Hematopoietic multipotent progenitor cell treated with erythropoietin and hydrocortisone succinate and interleukin-3 and kit ligand, for 15 days (in vitro differentiated cells): ENCODE measurements around the gene SLX9.

Source experiments
- DNase-seq: peaks from one replicate; pipeline ENCODE4 v3.0.0-alpha.2; 2015; ENCODE audit warnings: low spot score

SLX9 gene

GRCh38 chr21:44977616-44978340, 37.9 kb downstream of the SLX9 start:
- DNase-seq, result no peak

DNA sequence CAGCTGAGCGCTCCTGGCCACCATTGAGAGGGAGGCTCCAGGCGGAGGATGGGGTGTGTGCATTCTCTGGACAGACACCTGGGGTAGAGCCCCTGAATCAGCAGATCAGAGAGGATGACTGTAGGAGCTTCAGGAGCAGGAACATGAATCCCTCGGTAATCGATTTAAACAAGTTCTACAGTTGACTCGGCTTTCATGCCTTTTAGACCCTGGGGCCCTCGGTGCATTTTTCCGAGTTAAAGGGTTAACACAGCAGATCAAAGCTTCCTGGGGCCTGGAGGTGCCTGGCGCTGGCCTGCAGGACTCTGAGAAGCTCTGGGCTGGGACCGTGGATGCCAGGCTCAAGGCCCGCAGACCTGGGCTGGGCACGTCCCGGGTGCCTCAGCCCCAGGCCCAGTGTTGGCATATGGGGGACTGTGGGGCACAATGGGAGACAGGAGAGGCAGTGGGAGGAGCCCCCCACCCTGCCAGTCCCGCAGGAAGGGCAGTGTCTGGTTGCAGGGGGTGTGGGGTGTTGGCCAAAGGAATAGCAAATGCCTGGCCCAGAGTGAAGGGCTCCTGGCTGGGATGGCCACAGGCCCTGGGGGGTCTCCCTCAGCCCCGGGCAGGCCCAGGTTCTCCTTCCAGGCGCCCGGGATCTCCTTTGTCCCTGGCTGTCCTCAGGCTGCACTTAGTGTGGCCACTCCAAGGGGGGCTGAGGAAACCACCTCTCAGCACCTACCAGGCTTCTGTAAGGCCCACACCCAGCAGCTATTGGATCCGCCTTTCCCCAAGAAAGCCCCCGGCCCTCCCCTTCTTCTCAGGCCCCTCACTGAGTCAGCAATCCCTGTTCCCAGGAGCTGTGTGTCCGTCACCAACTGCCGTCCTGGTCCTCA, 40.1 kb downstream of the SLX9 start:
- no peak for DNase-seq

DNA sequence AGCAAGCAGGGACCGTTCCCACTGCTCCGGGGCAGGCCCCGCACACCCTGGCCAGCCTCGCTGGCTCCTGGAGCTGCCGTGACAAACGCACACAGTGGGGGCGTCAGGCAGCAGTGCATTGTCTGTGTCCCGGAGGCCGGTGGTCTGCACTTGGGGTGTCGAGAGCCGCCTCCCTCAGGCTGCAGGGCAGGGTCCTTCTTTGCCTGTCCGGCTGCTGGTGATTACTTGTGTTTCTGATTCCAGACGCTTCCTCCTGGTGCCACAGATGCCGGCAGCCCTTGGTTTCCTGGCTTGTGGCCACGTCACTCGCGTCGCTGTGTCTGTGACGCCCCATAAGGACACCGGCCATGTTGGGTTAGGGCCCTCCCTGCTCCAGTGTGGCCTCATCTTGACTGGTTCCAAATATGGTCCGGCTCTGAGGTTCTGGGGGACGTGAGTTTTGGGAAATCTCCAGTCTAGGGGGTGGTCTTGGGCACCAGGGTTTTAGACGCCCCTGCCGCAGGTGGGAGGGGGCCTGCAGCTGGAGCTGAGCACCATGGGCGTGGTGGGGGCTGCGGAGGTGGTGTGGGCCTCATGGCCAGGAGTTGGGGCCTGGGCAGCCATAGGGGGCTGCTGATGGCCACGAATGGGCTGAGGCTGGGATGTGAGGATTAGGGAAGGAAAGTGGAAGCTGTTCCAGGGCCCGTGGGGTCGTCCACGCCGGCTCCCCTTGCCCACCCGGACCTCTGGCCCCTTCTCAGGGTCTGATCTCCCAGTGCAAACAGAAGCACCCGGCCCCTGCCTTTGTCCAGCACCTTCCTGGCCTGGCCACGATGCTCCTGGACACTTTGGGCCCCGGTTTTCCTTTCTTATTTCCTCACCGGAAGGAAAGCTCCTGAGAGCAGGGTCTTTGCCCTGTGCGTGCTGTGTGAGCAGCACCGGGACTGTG, 41.0 kb downstream of the SLX9 start:
- DNase-seq, result no peak

GRCh38 chr21:44982558-44983250, 42.9 kb downstream of the SLX9 start:
- DNase-seq, result no peak

DNA sequence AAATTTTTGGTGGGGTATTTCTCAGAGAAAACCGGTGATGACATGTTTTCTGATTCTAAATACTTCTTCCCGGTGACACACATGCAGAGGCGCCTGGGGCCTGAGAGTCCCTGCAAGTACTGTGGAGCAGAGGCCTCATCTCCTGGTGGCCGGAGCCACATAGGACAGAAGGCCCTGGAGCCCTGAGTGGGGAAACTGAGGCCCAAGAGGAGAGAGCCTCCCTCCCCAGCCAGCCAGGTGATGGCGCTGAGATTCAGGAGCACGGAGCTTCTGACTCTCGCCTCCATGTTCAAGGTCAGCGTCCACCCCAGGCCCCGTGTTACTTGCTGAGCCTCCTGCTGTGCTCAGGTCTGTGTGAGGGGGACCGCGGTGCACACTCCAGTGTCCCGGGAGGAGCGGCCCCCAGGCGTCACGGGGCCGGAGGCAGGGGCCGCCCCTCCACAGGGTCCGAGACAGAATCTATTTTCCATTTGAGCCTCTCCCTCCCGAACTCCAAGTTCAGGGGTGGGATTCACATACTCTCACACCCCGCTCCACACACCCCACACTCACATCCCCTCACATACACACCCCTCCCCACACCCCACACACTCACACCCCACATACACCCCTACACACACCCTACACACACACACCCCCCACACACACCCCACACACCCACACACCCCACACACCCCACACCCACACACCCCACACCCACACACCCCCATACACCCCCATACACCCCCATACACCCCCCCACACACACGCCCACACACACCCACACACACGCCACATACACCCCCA, 43.8 kb downstream of the SLX9 start:
- DNase-seq, result no peak

GRCh38 chr21:44984428-44984791, 44.6 kb downstream of the SLX9 start:
- no peak for DNase-seq

DNA sequence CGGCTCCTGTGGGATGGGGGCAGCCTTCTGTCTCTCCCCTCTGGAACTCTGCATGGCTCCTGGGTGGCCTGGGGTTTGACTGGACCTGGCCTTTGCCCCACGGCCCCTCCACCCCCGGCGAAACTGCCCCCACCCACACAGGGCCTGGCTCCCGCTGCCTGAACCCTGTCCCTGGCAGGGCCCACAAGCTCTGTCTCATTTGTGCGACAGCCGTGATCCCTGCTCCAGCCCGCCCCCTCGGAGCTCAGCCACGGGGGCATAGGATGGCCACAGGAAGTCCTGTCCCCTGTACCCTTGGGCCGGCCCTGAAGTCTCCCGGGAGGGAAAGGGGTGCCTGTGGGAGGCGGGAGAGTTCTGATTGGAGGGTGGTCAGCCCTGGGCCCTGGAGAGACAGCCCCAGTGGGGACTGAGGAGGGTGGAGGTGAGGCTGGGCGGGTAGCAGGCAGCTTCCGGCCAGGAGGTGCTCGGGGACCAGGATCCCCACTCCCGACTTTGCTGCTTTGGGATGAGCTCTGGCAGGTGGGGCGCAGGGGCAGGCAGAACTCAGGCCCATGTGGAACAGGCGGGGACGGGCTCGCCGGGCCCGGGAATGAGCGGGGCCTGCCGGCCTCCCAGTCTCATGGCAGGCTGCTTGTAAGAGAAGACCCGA, 45.1 kb downstream of the SLX9 start:
- DNase-seq, result no peak

GRCh38 chr21:44985441-44986401, 45.9 kb downstream of the SLX9 start:
- DNase-seq, result no peak

- no peak for DNase-seq
Measured at GRCh38 chr21:44986471-44987291, 46.9 kb downstream of the SLX9 start.

GRCh38 chr21:44987301-44987885, 47.6 kb downstream of the SLX9 start:
- DNase-seq, result no peak

DNA sequence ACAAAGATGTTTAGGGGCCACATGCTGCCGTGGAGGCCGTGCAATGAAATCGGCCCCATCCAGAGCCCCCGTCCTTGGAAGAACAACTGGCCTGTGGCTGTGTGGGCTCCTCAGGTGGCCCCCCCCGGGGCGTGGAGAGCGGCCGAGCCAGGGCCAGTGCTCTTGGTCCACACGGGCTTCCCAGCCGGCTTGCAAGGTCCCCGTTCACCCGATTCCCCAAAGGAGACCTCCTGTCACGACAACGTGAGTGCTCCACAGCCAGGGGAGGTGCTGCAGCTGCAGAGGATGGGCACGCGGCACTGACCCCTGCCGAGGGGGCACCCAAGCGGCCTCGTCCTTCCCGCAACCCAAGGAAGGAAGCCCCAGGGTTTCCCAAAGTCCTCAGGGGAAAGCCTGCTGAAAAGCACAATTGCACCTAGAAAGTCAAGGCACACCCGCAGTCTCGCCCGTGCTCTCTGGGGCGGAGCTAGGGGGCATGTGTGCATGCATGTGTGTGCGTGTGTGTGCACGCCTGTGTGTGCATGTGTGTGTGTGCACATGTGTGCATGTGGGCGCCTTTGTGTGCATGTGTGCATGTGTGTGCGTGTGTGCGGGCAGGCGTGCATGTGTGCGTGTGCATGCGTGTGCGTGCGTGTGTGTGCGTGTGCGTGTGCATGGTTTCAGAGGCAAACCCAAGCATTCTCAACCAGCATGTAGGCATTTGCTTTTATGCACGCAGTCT, 48.2 kb downstream of the SLX9 start:
- DNase-seq, result no peak

- no peak for DNase-seq
Measured at GRCh38 chr21:44988607-44989536, 49.0 kb downstream of the SLX9 start.

GRCh38 chr21:44989537-44989886, 49.7 kb downstream of the SLX9 start:
- DNase-seq, result no peak

GRCh38 chr21:44989943-44990780, 50.3 kb downstream of the SLX9 start:
- DNase-seq, result no peak

GRCh38 chr21:44990921-44991320, 51.1 kb downstream of the SLX9 start:
- DNase-seq, result no peak
